ENCODE results near the gene GLT6D1.
"Not testable (repeated sequence)": the region's sequence is repeated elsewhere in the genome, so short reads cannot be mapped to it uniquely, and the experiment has no call there.

GLT6D1 gene

DNA sequence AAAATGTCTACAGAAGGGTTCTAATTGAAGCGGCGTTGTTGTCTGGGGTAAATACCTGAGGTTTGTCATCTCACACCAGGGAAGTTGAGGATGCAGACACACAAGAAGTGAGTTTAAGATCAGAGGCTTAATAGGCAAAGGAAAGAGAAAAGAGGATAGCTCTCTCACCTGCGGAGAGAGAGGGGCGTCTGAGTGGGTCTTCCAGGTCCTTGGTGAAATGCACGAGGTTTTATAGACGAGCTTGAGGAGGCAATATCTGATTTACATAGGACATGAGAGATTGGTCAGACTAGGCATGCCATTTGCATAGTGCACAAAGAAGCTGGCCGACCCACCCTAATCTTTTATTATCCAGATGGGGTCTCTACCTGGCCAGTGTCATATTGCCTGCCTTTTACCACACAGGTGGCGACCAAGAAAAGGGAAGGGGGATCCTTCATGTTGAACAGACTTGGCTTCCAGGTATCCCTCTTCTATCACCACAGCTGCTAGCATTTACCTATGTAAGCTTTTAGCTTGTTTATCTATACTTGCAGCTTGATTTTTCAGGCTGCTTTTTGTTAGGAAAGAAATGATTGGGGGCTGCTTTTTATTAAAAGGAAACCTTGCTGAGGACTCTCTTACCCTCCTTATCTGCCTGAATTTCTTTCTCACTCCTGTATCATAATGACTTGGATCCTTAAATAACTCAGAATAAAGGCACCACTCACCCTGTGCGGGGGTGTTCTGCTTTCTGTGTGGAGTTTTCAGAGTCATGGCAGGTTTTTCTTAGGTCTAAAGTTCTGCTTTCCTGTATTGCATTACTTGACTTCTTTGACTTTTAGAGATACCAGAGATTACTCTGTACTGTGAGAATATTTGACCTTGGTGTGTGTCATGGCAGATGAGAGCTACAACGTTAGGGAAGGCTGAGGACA is 9.4 kb upstream of the GLT6D1 start:
- Histone ChIP-seq H3K36me3 (ENCODE audit: control insufficient read depth, insufficient read depth, low read length, severe bottlenecking) (no peaks in the 10 kb centered on the region), H3K4me1 (ENCODE audit: control insufficient read depth, insufficient read depth, low read length) (no peaks in the 10 kb centered on the region), H3K9me3 (ENCODE audit: control insufficient read depth, low read length) (peaks cover 62% of the 10 kb centered on the region), H3K27me3 (replicated peaks; ENCODE audit: control insufficient read depth, insufficient read depth, low read length) (no peaks in the 10 kb centered on the region), H3K4me3 (ENCODE audit: low read length) (no peak overlapping the region), H3K9ac (ENCODE audit: low read length) (no peak overlapping the region)
- no peak for DNase-seq (ENCODE audit: low read depth)

GRCh38 chr9:135647884-135648283 is 8.5 kb upstream of the GLT6D1 start:
- Histone ChIP-seq H3K27me3 (replicated peaks; ENCODE audit: control insufficient read depth, insufficient read depth, low read length) (no peaks in the 10 kb centered on the region), H3K4me3 (ENCODE audit: low read length) (no peak overlapping the region), H3K36me3 (ENCODE audit: control insufficient read depth, insufficient read depth, low read length, severe bottlenecking) (no peaks in the 10 kb centered on the region), H3K9me3 (ENCODE audit: control insufficient read depth, low read length) (peaks cover 62% of the 10 kb centered on the region), H3K4me1 (ENCODE audit: control insufficient read depth, insufficient read depth, low read length) (no peaks in the 10 kb centered on the region), H3K9ac (ENCODE audit: low read length) (no peak overlapping the region)
- DNase-seq (ENCODE audit: low read depth): no peak

- no peak for DNase-seq (ENCODE audit: low read depth)
- Histone ChIP-seq H3K4me1 (ENCODE audit: control insufficient read depth, insufficient read depth, low read length) (no peaks in the 10 kb centered on the region), H3K9ac (ENCODE audit: low read length) (no peak overlapping the region), H3K36me3 (ENCODE audit: control insufficient read depth, insufficient read depth, low read length, severe bottlenecking) (no peaks in the 10 kb centered on the region), H3K9me3 (ENCODE audit: control insufficient read depth, low read length) (peaks cover 58% of the 10 kb centered on the region), H3K27me3 (replicated peaks; ENCODE audit: control insufficient read depth, insufficient read depth, low read length) (no peaks in the 10 kb centered on the region), H3K4me3 (ENCODE audit: low read length) (no peak overlapping the region)
These were observed 5.4 kb upstream of the GLT6D1 start for GRCh38 chr9:135644631-135645218.

GRCh38 chr9:135641745-135642144 is 2.4 kb upstream of the GLT6D1 start:
- Histone ChIP-seq H3K9me3 (ENCODE audit: control insufficient read depth, low read length) (peaks cover 28% of the 10 kb centered on the region), H3K4me3 (ENCODE audit: low read length) (no peak overlapping the region), H3K36me3 (ENCODE audit: control insufficient read depth, insufficient read depth, low read length, severe bottlenecking) (no peaks in the 10 kb centered on the region), H3K4me1 (ENCODE audit: control insufficient read depth, insufficient read depth, low read length) (no peaks in the 10 kb centered on the region), H3K9ac (ENCODE audit: low read length) (no peak overlapping the region), H3K27me3 (replicated peaks; ENCODE audit: control insufficient read depth, insufficient read depth, low read length) (no peaks in the 10 kb centered on the region)
- DNase-seq (ENCODE audit: low read depth): no peak

DNA sequence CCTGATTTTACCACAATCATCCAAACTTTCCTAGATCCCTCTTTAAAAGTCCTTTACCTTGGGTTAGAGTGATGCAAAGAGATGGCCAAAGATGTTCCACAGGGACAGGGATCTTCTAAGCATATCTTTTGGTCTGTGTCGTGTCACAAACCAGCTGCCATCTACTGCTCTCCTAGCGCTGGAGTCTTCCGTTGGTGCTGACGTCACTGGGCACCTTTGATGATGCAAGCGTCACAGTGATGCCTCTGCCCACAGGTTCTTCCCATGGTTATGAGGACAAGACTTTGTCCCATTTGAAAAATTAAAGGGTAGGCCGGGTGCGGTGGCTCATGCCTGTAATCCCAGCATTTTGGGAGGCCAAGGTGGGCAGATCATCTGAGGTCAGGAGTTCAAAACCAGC is 1.7 kb upstream of the GLT6D1 start:
- no peaks in the 10 kb centered on the region for H3K36me3 ChIP-seq (ENCODE audit: control insufficient read depth, insufficient read depth, low read length, severe bottlenecking)

DNA sequence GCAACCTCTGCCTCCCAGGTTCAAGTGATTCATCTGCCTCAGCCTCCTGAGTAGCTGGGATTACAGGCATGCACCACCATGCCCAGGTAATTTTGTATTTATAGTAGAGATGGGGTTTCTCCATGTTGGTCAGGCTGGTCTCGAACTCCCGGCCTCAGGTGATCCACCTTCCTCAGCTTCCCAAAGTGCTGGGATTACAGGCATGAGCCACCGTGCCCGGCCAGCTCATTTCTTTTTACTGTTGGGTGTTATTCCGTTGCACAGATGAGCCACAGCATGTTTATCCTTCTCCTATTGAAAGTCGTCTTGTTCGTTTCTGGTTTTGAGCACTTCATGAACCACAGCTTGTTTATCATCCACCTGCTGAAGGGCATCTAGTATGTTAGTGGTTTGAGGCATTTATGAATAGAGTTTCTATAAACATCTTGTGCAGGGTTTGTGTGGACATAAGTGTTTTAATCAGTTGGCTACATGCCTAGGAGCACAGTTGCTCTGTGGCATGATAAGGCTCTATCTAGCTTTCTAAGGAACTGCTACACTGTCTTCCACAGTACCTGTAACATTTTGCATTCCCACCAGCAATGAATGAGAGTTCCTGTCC is 2.3 kb downstream of the GLT6D1 start:
- H3K4me1 ChIP-seq (ENCODE audit: control insufficient read depth, insufficient read depth, low read length); H3K27me3 ChIP-seq (replicated peaks; ENCODE audit: control insufficient read depth, insufficient read depth, low read length); H3K9ac ChIP-seq (ENCODE audit: low read length); H3K4me3 ChIP-seq (ENCODE audit: low read length); DNase-seq (ENCODE audit: low read depth); H3K36me3 ChIP-seq (ENCODE audit: control insufficient read depth, insufficient read depth, low read length, severe bottlenecking): not testable (repeated sequence)
- peaks cover 10% of the 10 kb centered on the region for H3K9me3 ChIP-seq (ENCODE audit: control insufficient read depth, low read length)

More for the DNA sequence above, 1.7 kb upstream of the GLT6D1 start:
- Histone ChIP-seq H3K9me3 (ENCODE audit: control insufficient read depth, low read length) (peaks cover 23% of the 10 kb centered on the region), H3K27me3 (replicated peaks; ENCODE audit: control insufficient read depth, insufficient read depth, low read length) (no peaks in the 10 kb centered on the region), H3K9ac (ENCODE audit: low read length) (no peak overlapping the region), H3K4me3 (ENCODE audit: low read length) (no peak overlapping the region), H3K4me1 (ENCODE audit: control insufficient read depth, insufficient read depth, low read length) (no peaks in the 10 kb centered on the region)
- no peak for DNase-seq (ENCODE audit: low read depth)

- DNase-seq (ENCODE audit: low read depth): no peak
- Histone ChIP-seq H3K4me1 (ENCODE audit: control insufficient read depth, insufficient read depth, low read length) (no peaks in the 10 kb centered on the region), H3K9me3 (ENCODE audit: control insufficient read depth, low read length) (peaks cover 28% of the 10 kb centered on the region), H3K9ac (ENCODE audit: low read length) (no peak overlapping the region), H3K4me3 (ENCODE audit: low read length) (no peak overlapping the region), H3K27me3 (replicated peaks; ENCODE audit: control insufficient read depth, insufficient read depth, low read length) (peaks cover 7% of the 10 kb centered on the region), H3K36me3 (ENCODE audit: control insufficient read depth, insufficient read depth, low read length, severe bottlenecking) (no peaks in the 10 kb centered on the region)
These were observed 6.5 kb downstream of the GLT6D1 start for GRCh38 chr9:135632841-135633240.

DNA sequence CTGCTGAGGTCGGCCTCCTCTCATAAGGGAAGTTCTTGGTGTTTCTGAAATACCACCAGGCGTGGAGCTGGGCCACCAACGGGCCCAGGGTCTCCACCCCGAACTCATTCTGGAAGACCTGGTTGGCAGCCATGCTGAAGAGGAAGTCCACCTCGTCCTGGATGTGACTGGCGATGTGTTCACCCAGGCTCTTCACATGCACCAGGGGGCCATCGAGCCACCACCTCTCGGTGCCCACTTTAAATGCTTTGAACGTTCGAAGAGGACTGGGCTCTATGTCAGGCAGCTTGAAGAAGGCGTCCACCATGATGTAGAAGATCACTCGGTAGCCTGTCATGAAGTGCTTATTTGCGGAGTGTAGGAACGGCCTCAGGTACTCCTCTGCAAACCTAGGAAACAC is 15.1 kb downstream of the GLT6D1 start:
- H3K4me3 ChIP-seq (ENCODE audit: low read length): no peak overlapping the region
- no peaks in the 10 kb centered on the region for H3K4me1 ChIP-seq (ENCODE audit: control insufficient read depth, insufficient read depth, low read length)
- no peak for DNase-seq (ENCODE audit: low read depth)
- H3K9ac ChIP-seq (ENCODE audit: low read length): no peak overlapping the region
- H3K9me3 ChIP-seq (ENCODE audit: control insufficient read depth, low read length): peaks cover 28% of the 10 kb centered on the region
- H3K36me3 ChIP-seq (ENCODE audit: control insufficient read depth, insufficient read depth, low read length, severe bottlenecking): no peaks in the 10 kb centered on the region
- H3K27me3 ChIP-seq (replicated peaks; ENCODE audit: control insufficient read depth, insufficient read depth, low read length): peaks cover 8% of the 10 kb centered on the region

- Histone ChIP-seq H3K4me3 (ENCODE audit: low read length) (no peak overlapping the region), H3K4me1 (ENCODE audit: control insufficient read depth, insufficient read depth, low read length) (no peaks in the 10 kb centered on the region), H3K9ac (ENCODE audit: low read length) (no peak overlapping the region), H3K27me3 (replicated peaks; ENCODE audit: control insufficient read depth, insufficient read depth, low read length) (peaks cover 11% of the 10 kb centered on the region), H3K36me3 (ENCODE audit: control insufficient read depth, insufficient read depth, low read length, severe bottlenecking) (no peaks in the 10 kb centered on the region), H3K9me3 (ENCODE audit: control insufficient read depth, low read length) (peaks cover 13% of the 10 kb centered on the region)
- DNase-seq (ENCODE audit: low read depth): no peak
These were observed 16.8 kb downstream of the GLT6D1 start for GRCh38 chr9:135622415-135623020.

- peaks cover 11% of the 10 kb centered on the region for H3K27me3 ChIP-seq (replicated peaks; ENCODE audit: control insufficient read depth, insufficient read depth, low read length)
- H3K4me1 ChIP-seq (ENCODE audit: control insufficient read depth, insufficient read depth, low read length): no peaks in the 10 kb centered on the region
- H3K36me3 ChIP-seq (ENCODE audit: control insufficient read depth, insufficient read depth, low read length, severe bottlenecking): no peaks in the 10 kb centered on the region
- DNase-seq (ENCODE audit: low read depth): no peak
- no peaks in the 10 kb centered on the region for H3K9me3 ChIP-seq (ENCODE audit: control insufficient read depth, low read length)
- H3K9ac ChIP-seq (ENCODE audit: low read length): no peak overlapping the region
- H3K4me3 ChIP-seq (ENCODE audit: low read length): no peak overlapping the region
These were observed 18.8 kb downstream of the GLT6D1 start for GRCh38 chr9:135620558-135620957.

DNA sequence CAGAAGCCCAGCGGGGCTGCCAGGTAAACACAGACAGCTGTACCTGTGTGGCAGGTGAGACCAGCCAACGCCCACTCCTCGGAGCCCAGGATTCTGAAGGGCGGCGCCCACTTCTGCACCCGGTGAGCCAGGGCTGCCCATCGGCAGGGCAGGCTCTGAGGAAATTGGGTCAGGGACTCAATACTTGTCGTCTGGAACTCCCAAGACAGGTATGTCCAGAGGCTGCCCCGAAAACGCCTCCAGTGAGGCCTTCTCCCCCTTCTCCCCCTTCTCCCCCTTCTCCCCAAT is 19.8 kb downstream of the GLT6D1 start:
- no peak for DNase-seq (ENCODE audit: low read depth)
- H3K27me3 ChIP-seq (replicated peaks; ENCODE audit: control insufficient read depth, insufficient read depth, low read length): peaks cover 11% of the 10 kb centered on the region

More for the DNA sequence above, 19.8 kb downstream of the GLT6D1 start:
- Histone ChIP-seq H3K4me3 (ENCODE audit: low read length) (no peak overlapping the region), H3K9ac (ENCODE audit: low read length) (no peak overlapping the region), H3K36me3 (ENCODE audit: control insufficient read depth, insufficient read depth, low read length, severe bottlenecking) (no peaks in the 10 kb centered on the region), H3K9me3 (ENCODE audit: control insufficient read depth, low read length) (no peaks in the 10 kb centered on the region), H3K4me1 (ENCODE audit: control insufficient read depth, insufficient read depth, low read length) (no peaks in the 10 kb centered on the region)

All from adipocyte (in vitro differentiated cells).